SH-SY5Y (cell line): ENCODE measurements around the gene LRRC8D.

Source experiments
- GATA2 ChIP-seq: IDR thresholded peaks from 2 replicates; pipeline ENCODE4 v1.6.1; 2011; ENCODE audit warnings: mild to moderate bottlenecking, low read depth, low read length
- GATA3 ChIP-seq: IDR thresholded peaks from 2 replicates; pipeline ENCODE4 v1.6.1; 2011; ENCODE audit warnings: low read depth, mild to moderate bottlenecking, low read length, moderate library complexity

DNA sequence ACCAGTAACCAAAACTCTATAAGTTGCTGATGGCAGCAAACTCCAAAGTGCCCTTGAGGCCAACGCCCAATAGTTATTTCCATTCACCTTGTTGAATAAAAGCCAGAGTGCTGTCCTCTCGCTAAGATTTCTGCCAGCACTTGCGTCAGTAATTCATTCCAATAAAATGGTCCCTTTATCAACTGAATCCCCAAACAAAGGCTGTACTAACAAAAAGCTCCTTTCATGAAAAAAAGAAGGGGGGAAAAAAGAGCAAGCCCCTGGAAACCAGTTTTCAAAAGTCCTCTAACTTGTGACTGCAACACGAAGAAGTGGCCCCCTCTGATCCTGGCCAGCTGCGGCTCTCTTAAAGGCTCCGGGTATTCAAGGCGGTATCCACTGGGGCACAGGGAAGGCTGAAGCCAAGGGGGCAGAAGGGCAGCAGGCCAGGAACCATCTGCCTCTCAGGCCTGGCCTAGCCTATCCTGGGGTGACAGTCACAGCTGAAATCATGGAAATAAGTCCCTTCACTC is 118.3 kb downstream of the LRRC8D start:
- TF ChIP-seq GATA2 (no peak), GATA3 (no peak)
